Measurements from ENCODE around the gene RNF112. TPM values are rescaled to one million over a fixed set of nuclear protein-coding genes. Genes with fewer than 3 reads are reported as not detected.

The RNF112 gene
- total RNA-seq, 1 donor from 2014 or later = 8.6 TPM

DNA sequence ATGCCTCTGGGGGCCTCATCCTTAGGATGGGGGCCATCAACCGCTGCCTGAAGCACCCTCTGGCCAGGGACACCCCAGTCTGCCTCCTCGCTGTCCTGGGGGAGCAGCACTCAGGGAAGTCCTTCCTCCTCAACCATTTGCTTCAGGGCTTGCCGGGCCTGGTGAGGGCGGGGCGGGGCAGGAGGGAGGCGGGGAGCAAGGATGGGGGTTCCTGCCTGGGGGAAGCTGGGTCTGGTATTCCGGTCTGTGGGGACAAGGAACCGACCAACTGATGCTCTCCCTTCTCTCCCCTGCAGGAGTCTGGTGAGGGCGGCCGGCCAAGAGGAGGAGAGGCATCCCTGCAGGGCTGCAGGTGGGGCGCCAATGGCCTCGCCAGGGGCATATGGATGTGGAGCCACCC, 2.0 kb downstream of the RNF112 start:
- no peak for DNase-seq
- H3K9me3 Mint-ChIP-seq (ENCODE audit: unreplicated experiment) = no peaks in the 10 kb centered on the region
- TF ChIP-seq, protein P1, sequence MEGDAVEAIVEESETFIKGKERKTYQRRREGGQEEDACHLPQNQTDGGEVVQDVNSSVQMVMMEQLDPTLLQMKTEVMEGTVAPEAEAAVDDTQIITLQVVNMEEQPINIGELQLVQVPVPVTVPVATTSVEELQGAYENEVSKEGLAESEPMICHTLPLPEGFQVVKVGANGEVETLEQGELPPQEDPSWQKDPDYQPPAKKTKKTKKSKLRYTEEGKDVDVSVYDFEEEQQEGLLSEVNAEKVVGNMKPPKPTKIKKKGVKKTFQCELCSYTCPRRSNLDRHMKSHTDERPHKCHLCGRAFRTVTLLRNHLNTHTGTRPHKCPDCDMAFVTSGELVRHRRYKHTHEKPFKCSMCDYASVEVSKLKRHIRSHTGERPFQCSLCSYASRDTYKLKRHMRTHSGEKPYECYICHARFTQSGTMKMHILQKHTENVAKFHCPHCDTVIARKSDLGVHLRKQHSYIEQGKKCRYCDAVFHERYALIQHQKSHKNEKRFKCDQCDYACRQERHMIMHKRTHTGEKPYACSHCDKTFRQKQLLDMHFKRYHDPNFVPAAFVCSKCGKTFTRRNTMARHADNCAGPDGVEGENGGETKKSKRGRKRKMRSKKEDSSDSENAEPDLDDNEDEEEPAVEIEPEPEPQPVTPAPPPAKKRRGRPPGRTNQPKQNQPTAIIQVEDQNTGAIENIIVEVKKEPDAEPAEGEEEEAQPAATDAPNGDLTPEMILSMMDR (IDR thresholded peaks at IDR 0.05; ENCODE audit: partially characterized antibody, unreplicated experiment) = no peak
- peaks cover 19% of the 10 kb centered on the region for H3K4me1 Mint-ChIP-seq (ENCODE audit: low read depth, unreplicated experiment)
- H3K36me3 Mint-ChIP-seq (ENCODE audit: unreplicated experiment) = no peaks in the 10 kb centered on the region
- no peak overlapping the region for H3K4me3 Mint-ChIP-seq (ENCODE audit: unreplicated experiment)
- no peak overlapping the region for H3K27ac Mint-ChIP-seq (ENCODE audit: unreplicated experiment)
- peaks cover 9% of the 10 kb centered on the region for H3K27me3 Mint-ChIP-seq (ENCODE audit: unreplicated experiment)

GRCh38 chr17:19413761-19414160, 2.7 kb downstream of the RNF112 start:
- H3K36me3 Mint-ChIP-seq (ENCODE audit: unreplicated experiment) = no peaks in the 10 kb centered on the region
- H3K4me3 Mint-ChIP-seq (ENCODE audit: unreplicated experiment) = no peak overlapping the region
- no peak for DNase-seq
- TF ChIP-seq, protein P1 (IDR thresholded peaks at IDR 0.05; ENCODE audit: partially characterized antibody, unreplicated experiment) = no peak
- H3K9me3 Mint-ChIP-seq (ENCODE audit: unreplicated experiment) = no peaks in the 10 kb centered on the region
- H3K4me1 Mint-ChIP-seq (ENCODE audit: low read depth, unreplicated experiment) = peaks cover 19% of the 10 kb centered on the region
- H3K27ac Mint-ChIP-seq (ENCODE audit: unreplicated experiment) = no peak overlapping the region
- H3K27me3 Mint-ChIP-seq (ENCODE audit: unreplicated experiment) = peaks cover 9% of the 10 kb centered on the region

DNA sequence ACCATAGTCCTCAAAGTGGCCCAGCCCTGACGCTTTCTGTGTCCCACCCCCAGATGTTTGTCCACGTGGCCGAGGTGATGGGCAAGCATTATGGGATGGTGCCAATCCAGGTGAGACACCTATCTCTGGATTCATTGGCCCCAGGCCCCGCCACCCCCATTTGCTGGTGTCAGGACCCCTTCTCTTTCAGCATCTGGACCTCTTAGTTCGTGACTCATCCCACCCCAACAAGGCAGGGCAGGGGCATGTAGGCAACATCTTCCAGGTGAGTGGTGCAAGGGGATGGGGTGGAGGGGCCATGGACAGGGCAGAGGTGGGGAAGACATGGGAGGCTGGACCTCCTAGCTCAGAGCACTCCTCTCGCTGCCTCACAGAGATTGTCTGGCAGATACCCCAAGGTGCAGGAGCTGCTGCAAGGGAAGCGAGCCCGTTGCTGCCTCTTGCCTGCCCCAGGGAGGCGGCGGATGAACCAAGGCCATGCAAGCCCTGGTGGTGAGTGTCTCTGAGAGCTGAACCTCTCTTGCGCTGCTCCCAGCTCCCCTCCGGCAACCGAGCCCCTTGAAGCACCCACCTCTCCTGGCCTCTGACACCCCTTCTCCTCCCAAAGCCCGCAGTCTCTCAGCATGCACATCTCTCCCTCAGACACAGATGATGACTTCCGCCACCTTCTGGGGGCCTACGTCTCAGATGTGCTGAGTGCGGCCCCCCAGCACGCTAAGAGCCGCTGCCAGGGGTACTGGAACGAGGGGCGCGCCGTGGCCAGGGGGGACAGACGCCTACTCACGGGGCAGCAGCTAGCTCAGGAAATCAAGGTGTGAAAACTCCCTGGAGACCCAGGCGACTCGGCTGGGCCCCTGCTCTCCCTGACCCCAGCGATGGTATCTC, 3.6 kb downstream of the RNF112 start:
- H3K4me3 Mint-ChIP-seq (ENCODE audit: unreplicated experiment) = no peak overlapping the region
- TF ChIP-seq, protein P1 (IDR thresholded peaks at IDR 0.05; ENCODE audit: partially characterized antibody, unreplicated experiment) = no peak
- peaks cover 9% of the 10 kb centered on the region for H3K27me3 Mint-ChIP-seq (ENCODE audit: unreplicated experiment)
- no peaks in the 10 kb centered on the region for H3K36me3 Mint-ChIP-seq (ENCODE audit: unreplicated experiment)
- no peaks in the 10 kb centered on the region for H3K9me3 Mint-ChIP-seq (ENCODE audit: unreplicated experiment)
- no peak overlapping the region for H3K27ac Mint-ChIP-seq (ENCODE audit: unreplicated experiment)
- no peak for DNase-seq
- H3K4me1 Mint-ChIP-seq (ENCODE audit: low read depth, unreplicated experiment) = peaks cover 14% of the 10 kb centered on the region

- Mint-ChIP-seq H3K27ac (ENCODE audit: unreplicated experiment) (no peak overlapping the region), H3K36me3 (ENCODE audit: unreplicated experiment) (no peaks in the 10 kb centered on the region), H3K27me3 (ENCODE audit: unreplicated experiment) (peaks cover 9% of the 10 kb centered on the region), H3K4me3 (ENCODE audit: unreplicated experiment) (no peak overlapping the region), H3K4me1 (ENCODE audit: low read depth, unreplicated experiment) (peaks cover 9% of the 10 kb centered on the region), H3K9me3 (ENCODE audit: unreplicated experiment) (no peaks in the 10 kb centered on the region)
- DNase-seq = no peak
- TF ChIP-seq, protein P1 (IDR thresholded peaks at IDR 0.05; ENCODE audit: partially characterized antibody, unreplicated experiment) = no peak
Measured at GRCh38 chr17:19415311-19415710, 4.3 kb downstream of the RNF112 start.
